Immature natural killer cell (primary cell): Measurements from ENCODE around the gene BCL2. TPM values are rescaled to one million over a fixed set of nuclear protein-coding genes. Genes with fewer than 3 reads are reported as not detected.

ENCODE experiments used
- DNase-seq, 3 donors: peaks; one replicate each; pipeline ENCODE4 v3.0.0; 2022; ENCODE audit warnings: mixed read lengths in 1 of 3
- H3K27ac Mint-ChIP-seq, 6 donors: one replicate each; pipeline ENCODE4 v1.8.0; 2020; ENCODE audit warnings: mixed read lengths in 6 of 6, mild to moderate bottlenecking in 5 of 6, inconsistent platforms in 4 of 6, moderate library complexity in 3 of 6
- H3K27me3 Mint-ChIP-seq, 3 donors: one replicate each; pipeline ENCODE4 v1.8.0; 2020 to 2021; ENCODE audit warnings: low read depth in 3 of 3, mild to moderate bottlenecking in 3 of 3, mixed read lengths in 3 of 3, moderate library complexity in 3 of 3, inconsistent platforms in 1 of 3
- H3K36me3 Mint-ChIP-seq, 3 donors: one replicate each; pipeline ENCODE4 v1.8.0; 2020; ENCODE audit warnings: mixed read lengths in 3 of 3, inconsistent platforms in 2 of 3, mild to moderate bottlenecking in 2 of 3
- H3K4me1 Mint-ChIP-seq, 2 donors: one replicate each; pipeline ENCODE4 v1.8.0; 2020; ENCODE audit warnings: inconsistent platforms in 2 of 2, mild to moderate bottlenecking in 2 of 2, mixed read lengths in 2 of 2, moderate library complexity in 1 of 2
- H3K4me3 Mint-ChIP-seq, 5 donors: one replicate each; pipeline ENCODE4 v1.8.0; 2020; ENCODE audit warnings: mild to moderate bottlenecking in 5 of 5, mixed read lengths in 5 of 5, inconsistent platforms in 3 of 5, moderate library complexity in 3 of 5
- H3K9me3 Mint-ChIP-seq, 6 donors: one replicate each; pipeline ENCODE4 v1.8.0; 2020; ENCODE audit warnings: mild to moderate bottlenecking in 6 of 6, mixed read lengths in 6 of 6, inconsistent platforms in 4 of 6, moderate library complexity in 3 of 6
- polyA plus RNA-seq, 3 donors: library from polyadenylated mRNA; unstranded; fragments of 300-500 nt; fragmentation: Illumina TruSeq; gene quantifications; one replicate each; pipeline ENCODE4 v1.2.3, GENCODE V29; 2021

The BCL2 gene
- polyA plus RNA-seq, 3 donors from 2014 or later: 5.1 to 8.0 (median 5.7) TPM

DNA sequence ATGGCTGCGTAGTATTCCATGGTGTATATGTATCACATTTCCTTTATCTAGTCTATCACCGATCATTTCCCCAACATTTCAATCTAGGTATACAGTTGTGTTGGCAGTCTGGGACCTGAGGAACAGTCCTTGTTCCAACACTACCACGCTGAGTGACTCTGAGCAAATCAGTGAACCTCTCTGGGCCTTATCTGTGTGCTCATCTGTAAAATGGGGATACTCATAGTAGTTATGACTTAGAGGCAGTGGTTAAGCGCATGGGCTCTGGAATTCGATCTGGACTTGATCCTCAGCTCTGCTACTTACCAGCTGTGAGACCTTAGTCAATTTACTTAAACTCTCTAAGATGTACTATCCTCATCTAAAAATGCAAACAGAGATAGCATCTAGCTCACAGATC lies 85.1 kb downstream of the BCL2 start:
- H3K4me1 Mint-ChIP-seq: peaks cover 36 to 56% of the 10 kb centered on the region in 2 donors
- peak overlapping the region in 1 of 5 donors; percentile 15 for H3K4me3 Mint-ChIP-seq
- peak overlapping the region; percentile 1 to 67 (median 26) for H3K27ac Mint-ChIP-seq
- no peaks in the 10 kb centered on the region for H3K27me3 Mint-ChIP-seq
- H3K9me3 Mint-ChIP-seq: no peaks in the 10 kb centered on the region
- H3K36me3 Mint-ChIP-seq: peaks cover 0 to 12% (median 8%) of the 10 kb centered on the region in 3 donors
- DNase-seq: no peak

DNA sequence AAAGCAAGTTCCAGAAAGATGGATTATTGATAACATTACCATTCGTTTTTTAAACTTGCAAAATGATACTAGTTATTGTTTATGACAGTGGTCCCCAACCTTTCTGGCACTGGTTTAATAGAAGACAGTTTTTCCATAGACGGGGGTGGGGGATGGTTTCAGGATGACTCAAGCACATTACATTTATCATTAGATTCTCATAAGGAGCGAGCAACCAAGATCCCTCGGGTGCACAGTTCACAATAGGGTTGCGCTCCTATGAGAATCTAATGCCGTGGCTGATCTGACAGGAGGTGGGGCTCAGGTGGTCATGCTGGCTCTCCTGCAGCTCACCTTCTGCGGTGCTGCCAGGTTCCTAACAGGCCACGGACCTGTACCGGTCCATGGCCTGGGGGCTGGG lies 86.2 kb downstream of the BCL2 start:
- Mint-ChIP-seq H3K36me3 (peaks cover 0 to 11% (median 8%) of the 10 kb centered on the region in 3 donors), H3K4me1 (peaks cover 36 to 62% of the 10 kb centered on the region in 2 donors), H3K4me3 (no peak overlapping the region), H3K9me3 (no peaks in the 10 kb centered on the region), H3K27ac (peak overlapping the region in 1 of 6 donors; percentile 25), H3K27me3 (no peaks in the 10 kb centered on the region)
- no peak for DNase-seq

DNA sequence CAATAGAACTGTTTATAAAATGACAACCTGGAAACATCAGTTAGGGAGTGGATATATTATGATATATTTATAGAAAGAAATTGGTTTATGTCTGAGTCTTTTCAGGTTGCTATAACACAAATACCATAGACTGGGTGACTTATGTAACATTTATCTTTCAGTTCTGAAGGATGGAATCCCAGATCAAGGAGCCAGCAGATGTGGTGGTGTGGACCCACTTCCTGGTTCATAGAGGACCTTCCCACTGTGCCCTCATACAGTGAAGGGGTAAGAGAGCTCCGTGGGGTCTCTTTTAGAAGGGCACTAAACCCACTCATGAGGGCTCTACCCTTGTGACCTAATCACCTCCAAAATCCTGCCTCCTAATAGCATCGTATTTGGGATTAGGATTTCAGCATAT lies 86.7 kb downstream of the BCL2 start:
- no peaks in the 10 kb centered on the region for H3K9me3 Mint-ChIP-seq
- H3K27ac Mint-ChIP-seq: peak overlapping the region in 5 of 6 donors; percentile 7 to 67 (median 43)
- no peak overlapping the region for H3K4me3 Mint-ChIP-seq
- peaks cover 38 to 62% of the 10 kb centered on the region in 2 donors for H3K4me1 Mint-ChIP-seq
- no peaks in the 10 kb centered on the region for H3K27me3 Mint-ChIP-seq
- no peak for DNase-seq
- peaks cover 0 to 11% (median 8%) of the 10 kb centered on the region in 3 donors for H3K36me3 Mint-ChIP-seq

DNA sequence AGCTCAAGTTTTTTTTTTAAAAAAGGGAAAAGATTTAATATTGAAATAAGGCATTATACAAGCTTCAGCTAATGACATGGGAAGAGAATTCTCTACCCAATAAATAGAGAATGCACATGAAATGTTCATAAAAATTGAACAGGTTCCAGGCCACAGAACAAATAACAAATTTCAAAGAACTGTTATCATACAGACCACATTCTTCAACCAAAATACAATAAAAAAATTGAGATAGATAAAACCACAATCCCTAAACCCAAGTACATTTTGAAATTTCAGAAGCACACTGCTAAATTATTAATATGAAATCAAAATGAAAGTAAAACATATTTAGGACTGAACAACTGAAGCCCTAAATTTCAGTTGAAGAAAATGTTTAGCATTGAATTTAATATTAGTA lies 89.6 kb downstream of the BCL2 start:
- H3K27ac Mint-ChIP-seq: peak overlapping the region; percentile 74 to 88 (median 84)
- H3K4me1 Mint-ChIP-seq: peaks cover 30 to 48% of the 10 kb centered on the region in 2 donors
- no peaks in the 10 kb centered on the region for H3K27me3 Mint-ChIP-seq
- no peaks in the 10 kb centered on the region for H3K9me3 Mint-ChIP-seq
- H3K36me3 Mint-ChIP-seq: peaks cover 0 to 11% (median 5%) of the 10 kb centered on the region in 3 donors
- peak overlapping the region; percentile 72 to 91 (median 84) for H3K4me3 Mint-ChIP-seq
- DNase-seq: no peak

- peaks cover 4 to 8% (median 6%) of the 10 kb centered on the region in 3 donors for H3K36me3 Mint-ChIP-seq
- H3K27ac Mint-ChIP-seq: no peak overlapping the region
- no peak overlapping the region for H3K4me3 Mint-ChIP-seq
Measured at GRCh38 chr18:63225434-63225833, 94.1 kb downstream of the BCL2 start.

GRCh38 chr18:63224630-63225029 lies 94.9 kb downstream of the BCL2 start:
- H3K27ac Mint-ChIP-seq: peak overlapping the region in 4 of 6 donors; percentile 5 to 62 (median 44)
- H3K27me3 Mint-ChIP-seq: peaks cover 0 to 6% (median 0%) of the 10 kb centered on the region in 3 donors
- DNase-seq: no peak
- no peak overlapping the region for H3K4me3 Mint-ChIP-seq
- H3K36me3 Mint-ChIP-seq: peaks cover 4 to 13% (median 8%) of the 10 kb centered on the region in 3 donors
- peaks cover 51 to 66% of the 10 kb centered on the region in 2 donors for H3K4me1 Mint-ChIP-seq
- H3K9me3 Mint-ChIP-seq: no peaks in the 10 kb centered on the region

More at GRCh38 chr18:63225434-63225833, 94.1 kb downstream of the BCL2 start:
- H3K4me1 Mint-ChIP-seq: peaks cover 52 to 66% of the 10 kb centered on the region in 2 donors
- H3K9me3 Mint-ChIP-seq: no peaks in the 10 kb centered on the region
- DNase-seq: no peak
- H3K27me3 Mint-ChIP-seq: peaks cover 0 to 6% (median 0%) of the 10 kb centered on the region in 3 donors

- Mint-ChIP-seq H3K36me3 (peaks cover 4 to 18% (median 10%) of the 10 kb centered on the region in 3 donors), H3K4me1 (peaks cover 54 to 66% of the 10 kb centered on the region in 2 donors), H3K27me3 (peaks cover 0 to 6% (median 0%) of the 10 kb centered on the region in 3 donors), H3K4me3 (peak overlapping the region in 1 of 5 donors; percentile 1), H3K9me3 (peaks cover 0 to 4% (median 0%) of the 10 kb centered on the region in 6 donors), H3K27ac (peak overlapping the region; percentile 3 to 65 (median 53))
- no peak for DNase-seq
Measured at GRCh38 chr18:63223837-63224236, 95.7 kb downstream of the BCL2 start.

- Mint-ChIP-seq H3K27me3 (peaks cover 3 to 6% (median 6%) of the 10 kb centered on the region in 3 donors), H3K27ac (peak overlapping the region in 3 of 6 donors; percentile 2 to 65 (median 19)), H3K4me1 (peaks cover 79 to 89% of the 10 kb centered on the region in 2 donors), H3K4me3 (peak overlapping the region; percentile 36 to 77 (median 74)), H3K36me3 (peaks cover 10 to 20% (median 12%) of the 10 kb centered on the region in 3 donors), H3K9me3 (peaks cover 0 to 6% (median 0%) of the 10 kb centered on the region in 6 donors)
- peak; percentile 62 to 64 (median 64) for DNase-seq
Measured at GRCh38 chr18:63220903-63221302, 98.7 kb downstream of the BCL2 start.

DNA sequence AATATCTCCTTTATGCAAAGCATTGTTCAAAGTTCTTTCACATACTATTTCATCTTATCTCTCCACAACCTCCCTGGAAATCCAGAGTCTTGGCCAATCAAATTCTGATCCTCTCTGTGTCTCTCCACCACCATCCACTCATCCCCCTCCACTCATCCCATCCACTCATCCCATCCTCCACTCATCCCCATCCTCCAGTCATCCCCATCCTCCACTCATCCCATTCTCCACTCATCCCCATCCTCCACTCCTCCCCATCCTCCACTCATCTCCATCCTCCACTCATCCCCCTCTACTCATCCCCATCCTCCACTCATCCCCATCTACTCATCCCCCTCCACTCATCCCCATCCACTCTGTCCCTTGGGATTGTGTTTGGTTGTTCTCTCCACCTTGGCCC lies 101.1 kb downstream of the BCL2 start:
- peak overlapping the region in 3 of 5 donors; percentile 26 to 77 (median 66) for H3K4me3 Mint-ChIP-seq
- peaks cover 88 to 93% of the 10 kb centered on the region in 2 donors for H3K4me1 Mint-ChIP-seq
- H3K36me3 Mint-ChIP-seq: peaks cover 8 to 20% (median 10%) of the 10 kb centered on the region in 3 donors
- peaks cover 3 to 6% (median 6%) of the 10 kb centered on the region in 3 donors for H3K27me3 Mint-ChIP-seq
- peak overlapping the region in 4 of 6 donors; percentile 52 to 91 (median 71) for H3K27ac Mint-ChIP-seq
- DNase-seq: no peak
- peaks cover 0 to 6% (median 0%) of the 10 kb centered on the region in 6 donors for H3K9me3 Mint-ChIP-seq

DNA sequence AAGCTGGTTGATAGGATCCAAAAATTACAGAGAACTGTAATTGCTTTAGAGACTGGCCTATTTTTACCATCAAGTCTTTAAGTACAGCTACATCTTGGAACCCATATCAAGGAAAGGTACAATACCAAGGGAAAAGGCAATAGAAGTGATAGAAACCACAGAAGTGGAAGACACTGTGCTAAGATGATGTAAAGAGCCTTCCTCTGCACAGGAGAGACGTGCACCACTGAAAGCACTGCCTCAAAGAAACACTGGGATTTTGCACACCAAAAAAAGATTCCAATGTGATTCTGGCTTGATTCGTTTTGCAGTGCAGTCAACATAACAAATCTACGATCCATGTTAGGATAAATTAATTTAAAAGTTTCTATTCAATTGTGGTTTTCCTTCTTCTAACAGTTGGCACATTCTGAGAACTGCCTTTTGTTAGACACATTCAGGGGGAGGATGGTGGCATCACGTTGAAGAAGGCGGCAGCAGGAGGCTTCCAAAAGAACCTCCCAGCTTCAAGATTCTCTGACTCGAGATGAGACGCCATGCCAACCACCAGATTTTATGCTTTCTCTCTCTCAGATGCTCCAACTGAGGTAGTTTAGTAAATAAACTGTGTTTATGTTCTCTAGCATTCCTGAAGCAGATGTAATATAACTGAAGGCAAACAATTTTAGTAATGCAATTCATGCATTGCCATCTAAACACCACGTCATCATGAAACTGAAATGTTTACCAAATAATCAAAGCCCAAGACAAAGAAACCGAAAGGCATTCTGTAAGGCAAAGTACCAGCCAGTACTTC lies 102.9 kb downstream of the BCL2 start:
- Mint-ChIP-seq H3K4me3 (peak overlapping the region; percentile 62 to 82 (median 66)), H3K9me3 (peaks cover 0 to 6% (median 0%) of the 10 kb centered on the region in 6 donors), H3K36me3 (peaks cover 4 to 14% (median 10%) of the 10 kb centered on the region in 3 donors), H3K27ac (peak overlapping the region; percentile 67 to 91 (median 82)), H3K4me1 (peaks cover 96% of the 10 kb centered on the region in 2 donors), H3K27me3 (peaks cover 5 to 6% (median 6%) of the 10 kb centered on the region in 3 donors)
- DNase-seq: no peak

GRCh38 chr18:63213936-63214671 lies 105.5 kb downstream of the BCL2 start:
- peaks cover 4 to 8% (median 5%) of the 10 kb centered on the region in 3 donors for H3K36me3 Mint-ChIP-seq

DNA sequence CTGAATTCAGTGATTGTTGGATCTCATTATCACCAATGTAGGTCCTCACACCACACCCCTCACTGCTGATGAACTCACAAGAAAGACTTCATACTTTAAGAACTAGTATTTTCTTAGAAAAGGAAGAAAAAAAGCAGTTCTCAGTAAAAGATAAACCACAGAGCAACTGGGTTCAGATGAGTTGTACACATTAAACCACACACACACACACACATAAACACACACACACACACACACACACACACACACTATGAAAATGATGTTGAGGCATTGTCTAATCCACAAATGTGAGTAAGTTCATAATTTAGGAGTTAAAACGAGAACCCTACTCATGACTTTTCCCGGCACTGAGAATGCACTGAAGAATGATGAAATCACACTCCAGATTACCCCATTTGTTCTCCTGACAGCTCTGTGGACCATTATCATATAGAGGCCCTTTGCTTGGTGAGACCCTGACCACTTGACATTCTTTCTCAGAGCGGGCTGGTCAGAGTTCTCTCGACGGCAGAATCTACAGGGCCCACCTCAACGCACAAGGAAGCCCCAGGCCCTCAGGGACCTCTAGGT lies 106.2 kb downstream of the BCL2 start:
- Mint-ChIP-seq H3K27ac (peak overlapping the region; percentile 81 to 92 (median 83)), H3K4me3 (peak overlapping the region; percentile 32 to 85 (median 67)), H3K27me3 (peaks cover 0 to 6% (median 4%) of the 10 kb centered on the region in 3 donors), H3K36me3 (peaks cover 0 to 3% (median 0%) of the 10 kb centered on the region in 3 donors), H3K9me3 (no peaks in the 10 kb centered on the region), H3K4me1 (peaks cover 89 to 94% of the 10 kb centered on the region in 2 donors)
- DNase-seq: no peak

More at GRCh38 chr18:63213936-63214671, 105.5 kb downstream of the BCL2 start:
- Mint-ChIP-seq H3K4me3 (peak overlapping the region in 3 of 5 donors; percentile 49 to 85 (median 70)), H3K27me3 (peaks cover 0 to 6% (median 6%) of the 10 kb centered on the region in 3 donors), H3K4me1 (peaks cover 93 to 94% of the 10 kb centered on the region in 2 donors), H3K27ac (peak overlapping the region; percentile 8 to 92 (median 83)), H3K9me3 (peaks cover 0 to 5% (median 0%) of the 10 kb centered on the region in 6 donors)
- no peak for DNase-seq

- peaks cover 0 to 7% (median 0%) of the 10 kb centered on the region in 3 donors for H3K36me3 Mint-ChIP-seq
- peaks cover 0 to 3% (median 0%) of the 10 kb centered on the region in 3 donors for H3K27me3 Mint-ChIP-seq
- H3K4me3 Mint-ChIP-seq: peak overlapping the region; percentile 25 to 60 (median 43)
- H3K27ac Mint-ChIP-seq: peak overlapping the region in 4 of 6 donors; percentile 32 to 91 (median 58)
- DNase-seq: no peak
- H3K9me3 Mint-ChIP-seq: no peaks in the 10 kb centered on the region
- peaks cover 89 to 93% of the 10 kb centered on the region in 2 donors for H3K4me1 Mint-ChIP-seq
Measured at GRCh38 chr18:63210521-63210920, 109.0 kb downstream of the BCL2 start.
